Measurements from ENCODE around the gene TUBGCP2. TPM values are rescaled to one million over a fixed set of nuclear protein-coding genes. Genes with fewer than 3 reads are reported as not detected.

Gene TUBGCP2
- total RNA-seq, 4 donors from 2014 or later: 21.5 to 43.8 (median 36.5) TPM

GRCh38 chr10:133242611-133243356 lies 65.9 kb downstream of the TUBGCP2 start:
- TF ChIP-seq POLR2A (IDR thresholded peaks at IDR 0.05) (no peak), CTCF (IDR thresholded peaks at IDR 0.05 in 4 of 5, conservative IDR thresholded peaks at IDR 0.05 in 1 of 5) (no peak)
- intact Hi-C loops (cut with DNase I; ENCODE audit: low total_unique reads) (no loop called here), in situ Hi-C loops (cut with MboI; ENCODE audit: low sequenced_read_pairs in 4 of 4) (no loop called here)
- Histone ChIP-seq H3K27me3 (peaks cover 44 to 74% (median 54%) of the 10 kb centered on the region in 3 donors), H3K27ac (no peak overlapping the region), H3K36me3 (no peaks in the 10 kb centered on the region), H3K4me3 (no peak overlapping the region), H3K4me1 (no peaks in the 10 kb centered on the region), H3K9me3 (no peaks in the 10 kb centered on the region)
- ATAC-seq: no peak
- DNase-seq: no peak

GRCh38 chr10:133241501-133242205 lies 67.0 kb downstream of the TUBGCP2 start:
- H3K9me3 ChIP-seq: no peaks in the 10 kb centered on the region
- intact Hi-C loops (cut with DNase I; ENCODE audit: low total_unique reads) (no loop called here), in situ Hi-C loops (cut with MboI; ENCODE audit: low sequenced_read_pairs in 4 of 4) (no loop called here)
- peaks cover 43 to 75% (median 56%) of the 10 kb centered on the region in 3 donors for H3K27me3 ChIP-seq
- DNase-seq (no peak), ATAC-seq (no peak)
- no peaks in the 10 kb centered on the region for H3K4me1 ChIP-seq
- H3K27ac ChIP-seq: no peak overlapping the region
- no peaks in the 10 kb centered on the region for H3K36me3 ChIP-seq
- TF ChIP-seq POLR2A (IDR thresholded peaks at IDR 0.05) (no peak), CTCF (IDR thresholded peaks at IDR 0.05 in 4 of 5, conservative IDR thresholded peaks at IDR 0.05 in 1 of 5) (no peak)
- no peak overlapping the region for H3K4me3 ChIP-seq

- no peak for ATAC-seq
- TF ChIP-seq POLR2A (IDR thresholded peaks at IDR 0.05): no peak
- TF ChIP-seq CTCF (IDR thresholded peaks at IDR 0.05 in 4 of 5, conservative IDR thresholded peaks at IDR 0.05 in 1 of 5): no peak
- H3K27me3 ChIP-seq: peaks cover 42 to 78% (median 60%) of the 10 kb centered on the region in 3 donors
- in situ Hi-C loops (cut with MboI; ENCODE audit: low sequenced_read_pairs in 4 of 4) (no loop called here), intact Hi-C loops (cut with DNase I; ENCODE audit: low total_unique reads) (no loop called here)
- no peak for DNase-seq
- H3K27ac ChIP-seq: no peak overlapping the region
- no peaks in the 10 kb centered on the region for H3K9me3 ChIP-seq
- H3K36me3 ChIP-seq: no peaks in the 10 kb centered on the region
- H3K4me1 ChIP-seq: no peaks in the 10 kb centered on the region
- H3K4me3 ChIP-seq: no peak overlapping the region
Measured at GRCh38 chr10:133239990-133240389, 68.7 kb downstream of the TUBGCP2 start.

GRCh38 chr10:133238466-133238804 lies 70.2 kb downstream of the TUBGCP2 start:
- no peak for TF ChIP-seq POLR2A (IDR thresholded peaks at IDR 0.05)
- no peak for TF ChIP-seq CTCF (IDR thresholded peaks at IDR 0.05 in 4 of 5, conservative IDR thresholded peaks at IDR 0.05 in 1 of 5)
- DNase-seq (no peak), ATAC-seq (no peak)
- in situ Hi-C loops (cut with MboI; ENCODE audit: low sequenced_read_pairs in 4 of 4) (no loop called here), intact Hi-C loops (cut with DNase I; ENCODE audit: low total_unique reads) (no loop called here)
- Histone ChIP-seq H3K27ac (no peak overlapping the region), H3K4me3 (no peak overlapping the region), H3K4me1 (no peaks in the 10 kb centered on the region), H3K36me3 (no peaks in the 10 kb centered on the region), H3K27me3 (peaks cover 45 to 82% (median 63%) of the 10 kb centered on the region in 3 donors), H3K9me3 (no peaks in the 10 kb centered on the region)

Measured in gastrocnemius medialis (tissue), 4 donors.